Islet precursor cell (in vitro differentiated cells): Measurements from ENCODE around the gene CD99.
"Not testable (repeated sequence)": the region's sequence is repeated elsewhere in the genome, so short reads cannot be mapped to it uniquely, and the experiment has no call there.

Source experiments
- DNase-seq: peaks from one replicate; pipeline ENCODE4 v3.0.0-alpha.2; 2018

The CD99 gene

GRCh38 chrX:2774776-2775175 is 83.7 kb downstream of the CD99 start:
- no peak for DNase-seq

- DNase-seq, result not testable (repeated sequence)
Measured at GRCh38 chrX:2780472-2781225, 89.6 kb downstream of the CD99 start.

- DNase-seq, result no peak
Measured at GRCh38 chrX:2781226-2781571, 90.1 kb downstream of the CD99 start.

GRCh38 chrX:2781698-2782097 is 90.6 kb downstream of the CD99 start:
- DNase-seq, result no peak

GRCh38 chrX:2782171-2782570 is 91.1 kb downstream of the CD99 start:
- DNase-seq, result no peak

GRCh38 chrX:2782778-2783177 is 91.7 kb downstream of the CD99 start:
- no peak for DNase-seq

- no peak for DNase-seq
Measured at GRCh38 chrX:2784026-2784425, 92.9 kb downstream of the CD99 start.

- DNase-seq, result no peak
Measured at GRCh38 chrX:2785538-2785937, 94.4 kb downstream of the CD99 start.

GRCh38 chrX:2788980-2789379 is 97.9 kb downstream of the CD99 start:
- DNase-seq, result no peak

- no peak for DNase-seq
Measured at GRCh38 chrX:2789569-2789968, 98.5 kb downstream of the CD99 start.
